ENCODE measurements around the gene CLSTN3.
"Not testable (repeated sequence)": the region's sequence is repeated elsewhere in the genome, so short reads cannot be mapped to it uniquely, and the experiment has no call there.

The CLSTN3 gene

GRCh38 chr12:7106082-7106481 is 24.1 kb upstream of the CLSTN3 start:
- DNase-seq: no peak

- not testable (repeated sequence) for DNase-seq
Measured at GRCh38 chr12:7107181-7107580, 23.0 kb upstream of the CLSTN3 start.

GRCh38 chr12:7107636-7108002 is 22.6 kb upstream of the CLSTN3 start:
- no peak for DNase-seq

- peak; percentile 81 for DNase-seq
Measured at GRCh38 chr12:7108003-7108795, 22.0 kb upstream of the CLSTN3 start.

GRCh38 chr12:7108796-7109571 is 21.2 kb upstream of the CLSTN3 start, which contains the start of gene C1RL:
C1RL (minus strand) TSS chr12:7109214; CDS start chr12:7109180, 34 bp downstream.
- peak; percentile 85 for DNase-seq

GRCh38 chr12:7109572-7109920 is 20.6 kb upstream of the CLSTN3 start:
- DNase-seq: no peak

- DNase-seq: no peak
Measured at GRCh38 chr12:7110661-7111060, 19.5 kb upstream of the CLSTN3 start.

GRCh38 chr12:7112041-7112440 is 18.1 kb upstream of the CLSTN3 start:
- DNase-seq: no peak

GRCh38 chr12:7113389-7113871 is 16.7 kb upstream of the CLSTN3 start:
- DNase-seq: peak; percentile 44

- no peak for DNase-seq
Measured at GRCh38 chr12:7114008-7114407, 16.2 kb upstream of the CLSTN3 start.

GRCh38 chr12:7114851-7115250 is 15.3 kb upstream of the CLSTN3 start:
- no peak for DNase-seq

GRCh38 chr12:7116196-7116595 is 14.0 kb upstream of the CLSTN3 start:
- no peak for DNase-seq

GRCh38 chr12:7116916-7117315 is 13.3 kb upstream of the CLSTN3 start:
- DNase-seq: no peak

GRCh38 chr12:7117670-7118069 is 12.5 kb upstream of the CLSTN3 start:
- no peak for DNase-seq

- no peak for DNase-seq
Measured at GRCh38 chr12:7118881-7119280, 11.3 kb upstream of the CLSTN3 start.

GRCh38 chr12:7120166-7120565 is 10.0 kb upstream of the CLSTN3 start:
- DNase-seq: no peak

GRCh38 chr12:7121324-7121723 is 8.8 kb upstream of the CLSTN3 start:
- no peak for DNase-seq

- DNase-seq: no peak
Measured at GRCh38 chr12:7122811-7123769, 7.1 kb upstream of the CLSTN3 start.

- DNase-seq: no peak
Measured at GRCh38 chr12:7123806-7124522, 6.2 kb upstream of the CLSTN3 start.

- DNase-seq: no peak
Measured at GRCh38 chr12:7125632-7126227, 4.4 kb upstream of the CLSTN3 start.

- no peak for DNase-seq
Measured at GRCh38 chr12:7127916-7128626, 2.1 kb upstream of the CLSTN3 start.

Data from fibroblast of upper back skin (primary cell).